Natural killer cell treated with Interleukin-12 subunit alpha and Interleukin-12 subunit beta and Interleukin-15 and Interleukin-18, amount 100 ng/mL, for 72 hours (primary cell): ENCODE results near the gene OR2AG2. TPM values are rescaled to one million over a fixed set of nuclear protein-coding genes. Genes with fewer than 3 reads are reported as not detected.
"Not testable (repeated sequence)": the region's sequence is repeated elsewhere in the genome, so short reads cannot be mapped to it uniquely, and the experiment has no call there.

Experiments used
- ATAC-seq, 2 donors: fragments of 150-1000 bp; cut with Tn5 transposase in 1 of 2; sonication (Bioruptor Pico), chemical (Tn5 transposase) in 1 of 2; 2 replicates each; pipeline ENCODE4 v1.10.0; 2021
- DNase-seq: peaks from one replicate; pipeline ENCODE4 v3.0.0; 2022; ENCODE audit warnings: low spot score
- H3K27ac Mint-ChIP-seq, 2 donors: 1 replicate in 1 of 2; 2 replicates in 1 of 2; pipeline ENCODE4 v1.8.0; 2022; ENCODE audit warnings: mixed read lengths in 2 of 2, mild to moderate bottlenecking in 1 of 2, moderate library complexity in 1 of 2
- H3K27me3 Mint-ChIP-seq, 2 donors: 1 replicate in 1 of 2; 2 replicates in 1 of 2; pipeline ENCODE4 v1.8.0; 2022; ENCODE audit warnings: mixed read lengths in 2 of 2
- H3K36me3 Mint-ChIP-seq: one replicate; pipeline ENCODE4 v1.8.0; 2022; ENCODE audit warnings: mixed read lengths
- H3K4me1 Mint-ChIP-seq, 2 donors: 1 replicate in 1 of 2; 2 replicates in 1 of 2; pipeline ENCODE4 v1.8.0; 2022; ENCODE audit warnings: low read depth in 2 of 2, mixed read lengths in 2 of 2, mild to moderate bottlenecking in 1 of 2
- H3K4me3 Mint-ChIP-seq: one replicate; pipeline ENCODE4 v1.8.0; 2022; ENCODE audit warnings: mixed read lengths
- H3K9me3 Mint-ChIP-seq: 2 replicates; pipeline ENCODE4 v1.8.0; 2022; ENCODE audit warnings: mixed read lengths
- total RNA-seq, 2 donors: library from RNA; stranded (reverse); gene quantifications; one replicate each; pipeline ENCODE4 v1.2.3, GENCODE V29; 2022

The OR2AG2 gene, protein sequence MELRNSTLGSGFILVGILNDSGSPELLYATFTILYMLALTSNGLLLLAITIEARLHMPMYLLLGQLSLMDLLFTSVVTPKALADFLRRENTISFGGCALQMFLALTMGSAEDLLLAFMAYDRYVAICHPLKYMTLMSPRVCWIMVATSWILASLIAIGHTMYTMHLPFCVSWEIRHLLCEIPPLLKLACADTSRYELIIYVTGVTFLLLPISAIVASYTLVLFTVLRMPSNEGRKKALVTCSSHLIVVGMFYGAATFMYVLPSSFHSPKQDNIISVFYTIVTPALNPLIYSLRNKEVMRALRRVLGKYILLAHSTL
- under 1 TPM in 1 of 2 donors, not detected in 1; 0.20 TPM for total RNA-seq

DNA sequence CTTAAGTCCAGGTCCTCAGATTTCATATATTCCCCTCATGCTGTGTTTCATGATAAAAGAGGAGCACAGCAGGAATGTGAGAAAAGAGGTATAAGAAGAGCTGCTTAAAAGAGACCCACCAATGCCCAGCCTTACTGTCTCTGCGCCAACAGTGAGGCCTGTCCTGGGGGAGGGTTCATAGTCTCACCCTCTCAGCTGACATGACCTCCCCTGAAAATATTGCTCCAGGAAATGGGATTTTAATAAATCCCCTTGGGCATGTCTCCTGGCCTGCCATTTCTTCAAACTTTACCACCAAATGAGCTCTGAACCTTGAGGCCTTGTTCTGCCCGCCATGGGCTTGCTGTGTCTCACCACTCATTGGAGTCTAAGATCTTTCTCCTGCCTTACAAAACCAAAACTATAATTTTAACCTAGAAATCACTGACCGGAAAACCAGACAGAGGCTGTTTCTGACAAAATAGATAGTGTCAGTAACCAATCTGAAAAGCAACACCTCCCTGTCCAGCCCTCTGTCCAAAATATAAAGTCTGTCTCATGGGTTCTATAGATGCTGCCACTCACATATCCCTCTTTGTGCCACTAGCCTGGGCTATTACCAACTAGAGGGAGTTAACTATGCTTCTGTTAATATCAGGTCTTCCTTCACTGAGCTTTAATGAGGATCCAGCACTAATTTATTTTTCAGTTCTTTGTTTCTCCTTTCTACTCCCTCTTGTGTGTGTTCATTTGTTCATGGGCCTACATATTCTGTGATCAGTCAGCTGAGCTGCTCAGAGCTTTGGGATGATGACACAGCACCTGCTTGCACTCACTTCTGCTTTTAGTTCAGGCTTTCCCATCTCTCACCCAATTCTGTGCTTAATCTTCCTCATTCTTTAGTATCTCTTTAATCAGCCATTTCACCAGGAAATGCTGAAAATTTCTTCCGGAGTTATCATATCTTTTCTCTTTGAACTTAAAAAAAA, at the start of gene OR2AG2:
OR2AG2 (minus strand) TSS at position 51 of the 968 bp plus-strand sequence. CDS start 3,019 bp downstream, outside the sequence.
- Mint-ChIP-seq H3K9me3 (no peaks in the 10 kb centered on the region), H3K27me3 (peaks cover 4 to 8% of the 10 kb centered on the region in 2 donors), H3K4me3 (no peak within 1 kb of the TSS), H3K4me1 (no peaks in the 10 kb centered on the region), H3K36me3 (no peaks in the 10 kb centered on the region), H3K27ac (no peak within 1 kb of the TSS)
- DNase-seq (no peak), ATAC-seq (no peak)

DNA sequence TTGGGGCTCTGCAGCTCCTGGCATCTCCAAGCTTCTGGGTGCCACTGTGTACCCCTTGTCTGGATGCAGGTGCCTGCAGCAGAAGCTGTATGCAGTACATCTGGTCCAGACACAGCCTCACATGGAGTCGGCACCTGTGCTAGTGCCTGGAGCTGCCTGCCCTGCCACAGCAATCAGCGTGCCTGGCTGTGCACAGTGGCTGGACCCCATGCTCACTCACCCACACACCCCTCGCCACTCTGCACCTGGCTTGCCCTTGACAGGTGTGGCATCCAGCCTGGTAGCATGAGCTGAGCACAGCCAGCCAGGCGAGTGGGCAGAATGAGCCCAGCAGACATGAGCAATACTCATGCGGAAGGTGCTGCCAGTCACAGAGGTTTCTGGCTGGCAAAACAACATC, 47.2 kb upstream of the OR2AG2 start:
- DNase-seq: no peak
- peak in 1 of 2 donors; percentile 15 for ATAC-seq
- Mint-ChIP-seq H3K27ac (no peak overlapping the region), H3K4me1 (no peaks in the 10 kb centered on the region), H3K36me3 (no peaks in the 10 kb centered on the region), H3K4me3 (no peak overlapping the region), H3K9me3 (no peaks in the 10 kb centered on the region), H3K27me3 (peaks cover 12 to 40% of the 10 kb centered on the region in 2 donors)

DNA sequence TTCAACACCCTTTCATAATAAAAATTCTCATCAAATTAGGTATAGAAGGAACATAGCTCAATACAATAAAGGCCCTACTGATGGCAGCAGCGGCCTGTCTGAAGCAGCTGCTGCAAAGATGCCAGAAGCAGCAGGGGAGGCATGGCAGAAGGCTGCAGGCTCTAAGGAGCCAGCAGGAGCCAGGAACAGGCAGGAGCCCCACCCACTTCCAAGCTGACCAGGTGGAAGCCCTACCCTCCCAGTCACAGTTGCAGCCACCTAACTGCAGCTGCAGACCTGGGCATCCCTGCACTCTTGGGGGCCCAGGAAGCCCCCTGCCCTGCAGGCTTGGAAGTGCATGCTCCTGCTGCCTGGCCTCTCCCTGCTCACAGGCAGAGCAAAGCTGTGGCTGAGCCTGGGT, 45.9 kb upstream of the OR2AG2 start:
- no peaks in the 10 kb centered on the region for H3K4me1 Mint-ChIP-seq
- H3K27ac Mint-ChIP-seq: no peak overlapping the region
- H3K4me3 Mint-ChIP-seq: no peak overlapping the region
- ATAC-seq: no peak
- peaks cover 16 to 35% of the 10 kb centered on the region in 2 donors for H3K27me3 Mint-ChIP-seq
- no peaks in the 10 kb centered on the region for H3K36me3 Mint-ChIP-seq
- no peak for DNase-seq
- H3K9me3 Mint-ChIP-seq: no peaks in the 10 kb centered on the region

DNA sequence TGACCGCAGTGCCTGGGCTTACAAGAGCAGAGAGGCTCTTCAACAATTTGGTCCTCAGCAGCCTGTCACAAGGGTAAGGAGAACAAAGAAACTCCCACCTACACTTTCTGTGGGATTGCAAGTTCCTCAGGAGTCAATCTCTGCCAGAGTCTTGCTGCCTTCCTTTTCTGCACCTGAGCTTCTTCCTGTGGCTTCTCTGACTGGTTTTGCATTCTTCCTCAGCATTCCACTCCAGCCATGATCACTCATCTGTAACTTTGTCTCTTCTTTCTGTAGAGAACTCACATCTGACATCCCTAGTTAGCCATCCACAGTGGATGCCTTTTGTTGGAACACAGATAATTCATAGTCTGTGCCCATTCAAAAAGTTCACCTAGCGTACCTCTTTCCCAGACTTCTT, 41.9 kb upstream of the OR2AG2 start:
- Mint-ChIP-seq H3K36me3 (no peaks in the 10 kb centered on the region), H3K4me1 (no peaks in the 10 kb centered on the region), H3K4me3 (no peak overlapping the region), H3K27me3 (peaks cover 23 to 30% of the 10 kb centered on the region in 2 donors), H3K27ac (no peak overlapping the region), H3K9me3 (no peaks in the 10 kb centered on the region)
- ATAC-seq: no peak
- no peak for DNase-seq

DNA sequence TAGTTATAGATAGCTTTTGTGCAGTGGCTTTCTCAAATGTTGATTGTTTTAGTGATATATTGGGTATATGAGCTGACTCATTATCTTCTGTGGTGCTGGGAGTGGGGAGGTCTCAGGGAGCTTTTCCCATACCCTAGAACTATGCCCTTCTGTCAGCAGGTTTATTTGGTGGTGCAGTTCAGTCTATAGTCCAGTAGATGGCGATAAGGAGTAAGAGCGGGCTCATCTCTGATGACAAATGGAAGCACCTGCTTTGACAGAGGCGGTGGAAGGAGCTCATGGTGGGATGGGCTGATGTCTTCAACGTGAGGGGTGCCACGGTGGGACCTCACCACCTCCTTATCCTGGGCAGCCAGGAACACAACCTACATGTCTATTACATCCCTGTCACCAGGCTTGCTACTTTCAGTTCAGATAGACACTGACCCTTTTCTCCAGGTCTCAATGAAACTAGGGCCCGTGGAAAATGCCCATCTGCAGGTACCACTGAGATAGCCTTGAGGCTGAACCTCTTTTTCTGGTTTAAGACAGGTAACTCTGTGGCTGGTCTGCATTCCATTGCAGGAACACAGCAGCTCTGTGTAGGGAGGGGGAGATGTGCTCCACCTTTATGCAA, 40.7 kb upstream of the OR2AG2 start:
- Mint-ChIP-seq H3K27ac (no peak overlapping the region), H3K27me3 (peaks cover 33 to 42% of the 10 kb centered on the region in 2 donors), H3K36me3 (no peaks in the 10 kb centered on the region), H3K4me3 (no peak overlapping the region), H3K9me3 (no peaks in the 10 kb centered on the region), H3K4me1 (no peaks in the 10 kb centered on the region)
- peak; percentile 69 to 74 for ATAC-seq
- no peak for DNase-seq

DNA sequence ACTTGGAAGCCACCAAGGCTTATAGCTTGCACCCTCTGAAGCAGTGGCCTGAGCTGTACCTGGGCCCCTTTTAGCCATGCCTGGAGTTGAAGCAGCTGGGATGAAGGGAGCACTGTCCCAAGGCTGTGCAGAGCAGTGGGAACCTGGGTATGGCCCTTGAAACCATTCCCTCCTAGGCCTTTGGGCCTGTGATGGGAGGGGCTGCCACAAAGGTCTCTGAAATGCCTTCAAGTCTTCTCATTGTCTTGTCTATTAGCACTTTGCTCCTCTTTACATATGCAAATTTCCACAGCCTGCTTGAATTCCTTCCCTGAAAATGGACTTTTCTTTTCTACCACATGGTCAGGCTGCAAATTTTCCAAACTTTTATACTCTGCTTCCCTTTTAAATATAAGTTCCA, 29.3 kb upstream of the OR2AG2 start:
- not testable (repeated sequence) for H3K36me3 Mint-ChIP-seq, H3K4me1 Mint-ChIP-seq, H3K9me3 Mint-ChIP-seq, H3K27ac Mint-ChIP-seq, H3K4me3 Mint-ChIP-seq, ATAC-seq, DNase-seq
- H3K27me3 Mint-ChIP-seq: peaks cover 15 to 27% of the 10 kb centered on the region in 2 donors

DNA sequence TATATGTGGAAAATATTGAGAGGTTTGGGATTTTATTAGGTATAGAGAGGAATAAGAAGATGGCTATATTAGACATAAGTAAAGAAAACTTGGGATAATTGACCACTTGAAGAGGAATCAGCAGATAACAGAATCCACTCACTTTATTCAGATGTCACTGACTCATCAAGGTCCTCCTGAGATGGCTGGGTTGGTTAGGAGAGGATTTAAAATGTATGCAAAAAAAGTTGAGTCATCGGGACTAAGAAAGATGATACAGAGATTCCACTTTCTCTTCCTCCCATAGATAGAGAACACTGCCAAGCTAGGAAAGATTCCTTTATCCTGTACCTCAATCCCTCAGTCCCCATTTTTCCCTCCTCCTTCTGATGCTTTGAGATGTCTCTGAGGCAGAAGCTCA, 27.6 kb upstream of the OR2AG2 start, which contains the start of gene OR6A2:
OR6A2 (minus strand) TSS at position 288 of the 400 bp plus-strand sequence. CDS start 3,981 bp downstream, outside the sequence.
- no peak within 1 kb of the TSS for H3K27ac Mint-ChIP-seq
- H3K9me3 Mint-ChIP-seq: peaks cover 4% of the 10 kb centered on the region
- H3K36me3 Mint-ChIP-seq: peaks cover 5% of the 10 kb centered on the region
- no peak for DNase-seq
- H3K4me3 Mint-ChIP-seq: no peak within 1 kb of the TSS
- ATAC-seq: no peak
- H3K4me1 Mint-ChIP-seq: no peaks in the 10 kb centered on the region
- H3K27me3 Mint-ChIP-seq: peaks cover 12 to 27% of the 10 kb centered on the region in 2 donors

DNA sequence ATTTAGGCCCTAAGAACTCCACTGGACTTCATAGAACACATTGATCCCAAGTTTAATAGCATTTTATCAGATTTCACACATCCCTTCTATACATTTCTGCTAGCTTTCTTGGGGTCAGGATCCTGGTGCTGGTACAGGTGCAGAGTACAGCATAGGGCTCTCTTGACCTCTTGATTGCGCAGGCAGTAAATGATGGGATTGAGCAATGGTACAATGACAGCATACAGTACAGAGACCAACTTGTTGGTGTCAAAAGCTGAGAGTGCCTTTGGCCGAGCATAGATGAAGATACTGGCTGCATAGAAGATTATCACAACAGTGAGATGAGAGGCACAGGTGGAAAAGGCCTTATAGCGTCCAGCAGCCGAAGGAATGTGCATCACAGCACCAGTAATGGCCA, 22.9 kb upstream of the OR2AG2 start:
- no peaks in the 10 kb centered on the region for H3K36me3 Mint-ChIP-seq
- H3K9me3 Mint-ChIP-seq: no peaks in the 10 kb centered on the region
- no peak overlapping the region for H3K27ac Mint-ChIP-seq
- no peaks in the 10 kb centered on the region for H3K4me1 Mint-ChIP-seq
- no peak overlapping the region for H3K4me3 Mint-ChIP-seq
- H3K27me3 Mint-ChIP-seq: peaks cover under 1 to 5% of the 10 kb centered on the region in 2 donors
- DNase-seq (no peak), ATAC-seq (no peak)

DNA sequence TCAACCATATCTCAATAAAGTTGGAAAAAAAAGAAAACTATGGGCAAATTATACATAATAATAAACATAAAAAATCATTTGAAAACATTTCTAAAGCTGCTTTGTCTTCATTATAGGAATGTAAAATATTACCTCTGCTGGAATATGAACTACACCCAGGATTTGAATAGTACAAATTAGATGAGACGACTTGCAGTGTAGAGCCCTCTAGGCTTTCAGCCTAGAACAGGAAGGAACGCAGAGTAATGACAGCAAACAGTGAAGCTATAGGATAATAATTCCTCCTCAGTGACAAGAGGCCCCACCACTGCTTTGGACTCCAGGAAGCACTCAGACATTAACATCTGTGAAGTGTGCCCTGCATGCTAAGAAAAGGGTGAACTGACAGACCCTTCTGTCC, 18.8 kb upstream of the OR2AG2 start:
- H3K36me3 Mint-ChIP-seq: no peaks in the 10 kb centered on the region
- H3K27me3 Mint-ChIP-seq: peaks cover 23 to 41% of the 10 kb centered on the region in 2 donors
- H3K9me3 Mint-ChIP-seq: no peaks in the 10 kb centered on the region
- H3K27ac Mint-ChIP-seq: no peak overlapping the region
- no peaks in the 10 kb centered on the region for H3K4me1 Mint-ChIP-seq
- DNase-seq (no peak), ATAC-seq (no peak)
- H3K4me3 Mint-ChIP-seq: no peak overlapping the region

DNA sequence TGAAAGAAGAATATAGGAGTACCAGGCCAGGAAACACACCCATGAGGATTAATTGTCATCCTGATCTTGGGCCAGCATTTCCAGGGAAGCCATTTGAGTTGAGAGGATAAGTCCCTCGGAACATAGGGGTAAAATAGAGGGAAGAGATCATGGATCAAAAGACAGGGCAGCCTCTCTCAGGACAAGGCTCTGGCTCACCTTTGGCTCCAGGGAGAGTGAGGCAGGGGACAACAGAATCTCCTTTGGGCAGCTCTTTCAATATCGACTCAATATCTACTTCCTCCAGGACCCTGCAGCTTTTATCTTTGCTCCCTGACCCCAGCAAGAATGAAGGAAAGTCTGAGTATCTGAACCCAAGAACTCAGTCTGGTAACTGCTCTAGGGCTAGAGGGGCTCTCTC, 10.9 kb upstream of the OR2AG2 start, which contains the start of gene OR2AG1:
OR2AG1 (plus strand) TSS at position 301 of the 400 bp plus-strand sequence. CDS start 2,018 bp downstream, outside the sequence.
- Mint-ChIP-seq H3K27ac (no peak within 1 kb of the TSS), H3K9me3 (no peaks in the 10 kb centered on the region), H3K27me3 (peaks cover 32 to 49% of the 10 kb centered on the region in 2 donors), H3K4me3 (no peak within 1 kb of the TSS), H3K36me3 (no peaks in the 10 kb centered on the region), H3K4me1 (no peaks in the 10 kb centered on the region)
- no peak for DNase-seq
- ATAC-seq: no peak

DNA sequence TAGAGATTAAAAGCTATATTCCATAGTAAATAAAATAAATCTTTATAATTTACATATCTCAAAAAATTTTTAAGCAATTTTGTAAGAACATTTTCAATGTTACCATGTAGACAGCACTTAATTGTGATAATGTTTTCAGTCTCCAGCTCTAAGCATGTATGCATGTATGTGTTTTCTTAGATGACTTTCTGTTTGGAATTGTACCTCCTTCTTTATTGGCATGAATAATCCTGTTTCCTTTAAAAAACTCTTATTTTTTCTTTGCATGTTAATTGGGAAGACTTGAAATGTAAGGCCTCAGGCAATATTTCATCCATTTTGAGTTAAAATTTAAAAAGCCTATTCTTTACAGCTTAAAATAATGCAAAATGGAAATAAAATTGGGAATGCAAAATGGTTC, 9.1 kb upstream of the OR2AG2 start:
- Mint-ChIP-seq H3K9me3 (no peaks in the 10 kb centered on the region), H3K36me3 (no peaks in the 10 kb centered on the region), H3K4me1 (no peaks in the 10 kb centered on the region), H3K4me3 (no peak overlapping the region), H3K27me3 (peaks cover 25 to 36% of the 10 kb centered on the region in 2 donors), H3K27ac (no peak overlapping the region)
- ATAC-seq (no peak), DNase-seq (no peak)

DNA sequence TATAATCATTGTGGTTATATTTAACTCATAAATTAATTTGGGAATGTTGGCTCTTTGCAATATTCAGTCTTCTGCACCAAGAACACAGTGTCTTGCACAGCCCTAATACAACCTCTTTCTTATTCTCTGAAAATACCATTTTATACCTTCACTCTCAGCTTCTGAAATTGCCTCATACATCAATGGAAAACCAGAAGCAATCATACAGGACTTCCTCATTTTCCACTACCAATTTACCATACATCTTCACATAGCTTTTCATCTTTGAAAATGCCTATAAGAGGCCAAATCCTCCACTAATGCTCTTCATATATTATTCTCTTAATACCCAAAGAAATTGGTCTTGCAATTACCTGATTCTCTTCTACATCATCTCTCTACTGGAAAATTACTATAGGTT, 6.7 kb upstream of the OR2AG2 start:
- no peaks in the 10 kb centered on the region for H3K36me3 Mint-ChIP-seq
- H3K9me3 Mint-ChIP-seq: no peaks in the 10 kb centered on the region
- ATAC-seq: no peak
- H3K27ac Mint-ChIP-seq: no peak overlapping the region
- no peak for DNase-seq
- H3K4me3 Mint-ChIP-seq: no peak overlapping the region
- peaks cover 18 to 32% of the 10 kb centered on the region in 2 donors for H3K27me3 Mint-ChIP-seq
- H3K4me1 Mint-ChIP-seq: no peaks in the 10 kb centered on the region

DNA sequence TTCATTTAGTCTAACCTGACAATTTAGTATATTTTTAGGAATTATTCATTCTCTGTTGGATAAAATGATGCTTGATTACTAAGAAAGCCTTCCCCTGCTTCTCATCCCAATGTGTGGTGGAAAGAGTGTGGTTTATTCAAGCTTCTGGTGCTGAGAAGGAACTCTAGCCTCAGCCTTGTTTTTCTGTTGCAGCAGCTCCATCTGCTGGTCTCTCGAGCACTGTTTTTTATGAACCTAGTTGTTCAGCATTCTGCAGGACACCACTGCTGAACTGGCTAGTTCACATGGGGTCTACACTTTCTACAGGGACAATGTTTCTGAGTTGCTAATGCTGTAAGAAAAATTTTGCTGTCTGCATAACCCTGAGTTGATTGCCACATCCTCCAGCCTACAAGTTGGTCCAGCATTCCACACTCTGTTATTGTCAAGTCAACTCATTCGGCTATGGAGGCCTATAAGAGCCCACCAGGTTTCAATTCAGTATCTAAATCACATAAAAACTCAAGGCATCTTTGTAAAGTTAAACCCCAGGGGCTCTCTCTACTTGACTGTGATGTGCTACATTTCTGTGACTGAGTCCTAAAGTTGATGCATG, 14.3 kb downstream of the OR2AG2 start:
- no peak overlapping the region for H3K4me3 Mint-ChIP-seq
- ATAC-seq (peak; percentile 62 to 71), DNase-seq (peak; percentile 64)
- peaks cover 5 to 9% of the 10 kb centered on the region in 2 donors for H3K4me1 Mint-ChIP-seq
- peak overlapping the region in 1 of 2 donors; percentile 16 for H3K27ac Mint-ChIP-seq
- H3K9me3 Mint-ChIP-seq: no peaks in the 10 kb centered on the region
- no peaks in the 10 kb centered on the region for H3K36me3 Mint-ChIP-seq
- peaks cover under 1% of the 10 kb centered on the region in 2 donors for H3K27me3 Mint-ChIP-seq
